Measurements from ENCODE around the gene AVEN.

Gene AVEN

DNA sequence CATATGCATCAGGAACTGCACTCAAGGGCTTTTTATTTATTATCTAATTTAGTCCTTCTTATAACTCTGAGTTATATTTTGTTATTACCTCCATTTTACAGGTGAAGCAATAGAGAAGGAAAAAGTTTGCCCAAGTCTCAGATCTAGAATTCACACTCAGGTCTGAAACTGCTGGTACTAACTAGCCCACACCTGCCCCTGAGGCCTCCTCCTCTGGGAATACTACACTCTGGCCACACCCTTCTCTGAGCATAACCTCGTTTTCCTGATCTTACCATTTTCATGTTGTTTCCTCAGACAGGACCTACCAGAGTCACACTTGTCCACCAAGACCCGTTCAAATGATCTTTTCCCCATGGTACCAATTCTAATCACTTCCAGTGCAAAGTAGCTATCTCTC is 164.8 kb downstream of the AVEN start:
- H3K36me3 ChIP-seq (ENCODE audit: insufficient read depth, low read length) = no peaks in the 10 kb centered on the region
- H3K9me2 ChIP-seq (ENCODE audit: low read depth, low read length) = no peaks in the 10 kb centered on the region
- H3K4me1 ChIP-seq (ENCODE audit: insufficient read depth, low read length, severe bottlenecking) = no peaks in the 10 kb centered on the region
- H3K79me2 ChIP-seq (ENCODE audit: insufficient read depth, low read length) = no peaks in the 10 kb centered on the region
- no peaks in the 10 kb centered on the region for H3K27me3 ChIP-seq (ENCODE audit: insufficient read depth, low read length)
- TF ChIP-seq EZH2 (IDR thresholded peaks at IDR 0.05; ENCODE audit: borderline replicate concordance, low read length) = no peak
- TF ChIP-seq, protein P1, sequence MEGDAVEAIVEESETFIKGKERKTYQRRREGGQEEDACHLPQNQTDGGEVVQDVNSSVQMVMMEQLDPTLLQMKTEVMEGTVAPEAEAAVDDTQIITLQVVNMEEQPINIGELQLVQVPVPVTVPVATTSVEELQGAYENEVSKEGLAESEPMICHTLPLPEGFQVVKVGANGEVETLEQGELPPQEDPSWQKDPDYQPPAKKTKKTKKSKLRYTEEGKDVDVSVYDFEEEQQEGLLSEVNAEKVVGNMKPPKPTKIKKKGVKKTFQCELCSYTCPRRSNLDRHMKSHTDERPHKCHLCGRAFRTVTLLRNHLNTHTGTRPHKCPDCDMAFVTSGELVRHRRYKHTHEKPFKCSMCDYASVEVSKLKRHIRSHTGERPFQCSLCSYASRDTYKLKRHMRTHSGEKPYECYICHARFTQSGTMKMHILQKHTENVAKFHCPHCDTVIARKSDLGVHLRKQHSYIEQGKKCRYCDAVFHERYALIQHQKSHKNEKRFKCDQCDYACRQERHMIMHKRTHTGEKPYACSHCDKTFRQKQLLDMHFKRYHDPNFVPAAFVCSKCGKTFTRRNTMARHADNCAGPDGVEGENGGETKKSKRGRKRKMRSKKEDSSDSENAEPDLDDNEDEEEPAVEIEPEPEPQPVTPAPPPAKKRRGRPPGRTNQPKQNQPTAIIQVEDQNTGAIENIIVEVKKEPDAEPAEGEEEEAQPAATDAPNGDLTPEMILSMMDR (IDR thresholded peaks at IDR 0.05; ENCODE audit: low read length) = no peak
- H3K9me3 ChIP-seq (ENCODE audit: low read length) = no peaks in the 10 kb centered on the region
- H3K4me3 ChIP-seq (ENCODE audit: low read depth, low read length, poor library complexity, severe bottlenecking) = no peak overlapping the region
- H2AFZ ChIP-seq (ENCODE audit: low read length) = no peak overlapping the region
- H3F3A ChIP-seq (ENCODE audit: insufficient read depth, low read length) = no peaks in the 10 kb centered on the region
- no peak overlapping the region for H3K9ac ChIP-seq (ENCODE audit: low read length)
- H3K27ac ChIP-seq (ENCODE audit: low read depth, low read length, poor library complexity, severe bottlenecking) = no peak overlapping the region
- no peaks in the 10 kb centered on the region for H4K20me1 ChIP-seq (ENCODE audit: insufficient read depth, low read length)
- H3K4me2 ChIP-seq (ENCODE audit: low read length) = no peak overlapping the region

DNA sequence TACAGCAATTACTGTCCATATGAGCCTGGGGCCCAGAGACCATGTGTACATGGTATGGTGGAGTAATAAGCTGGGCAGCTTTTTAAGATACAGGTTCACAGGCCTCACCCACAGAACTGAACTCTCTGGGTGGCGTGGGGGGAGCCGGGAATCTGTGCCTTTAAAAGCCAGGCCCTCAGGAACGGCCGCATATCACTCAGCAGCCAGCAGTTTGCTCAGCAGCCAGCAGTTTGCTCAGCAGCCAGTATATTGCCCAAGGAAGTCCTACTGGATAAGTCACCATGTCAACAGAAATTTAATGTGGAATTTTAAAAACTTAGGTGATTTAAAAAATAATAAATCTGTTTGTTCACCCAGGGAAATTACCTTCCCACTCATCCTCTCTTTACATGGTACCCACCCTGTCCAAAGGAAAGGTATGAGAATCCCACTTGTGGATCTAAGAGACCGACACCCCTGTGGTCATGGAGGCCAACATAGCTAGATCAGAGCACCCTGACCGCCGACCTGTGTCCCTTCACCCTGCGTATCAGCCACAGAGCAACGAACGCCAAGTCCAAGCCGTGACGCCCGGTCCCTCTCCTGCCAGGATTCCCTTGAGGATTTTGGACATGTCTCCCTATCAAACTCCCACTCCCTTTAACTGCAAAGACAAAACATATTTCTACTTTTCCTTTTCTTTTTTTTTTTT is 166.4 kb downstream of the AVEN start:
- TF ChIP-seq, protein P1 (IDR thresholded peaks at IDR 0.05; ENCODE audit: low read length) = no peak
- TF ChIP-seq EZH2 (IDR thresholded peaks at IDR 0.05; ENCODE audit: borderline replicate concordance, low read length) = no peak
- Histone ChIP-seq H3K27me3 (ENCODE audit: insufficient read depth, low read length) (no peaks in the 10 kb centered on the region), H3K9ac (ENCODE audit: low read length) (no peak overlapping the region), H4K20me1 (ENCODE audit: insufficient read depth, low read length) (no peaks in the 10 kb centered on the region), H3K4me2 (ENCODE audit: low read length) (no peak overlapping the region), H3F3A (ENCODE audit: insufficient read depth, low read length) (no peaks in the 10 kb centered on the region), H3K36me3 (ENCODE audit: insufficient read depth, low read length) (no peaks in the 10 kb centered on the region), H2AFZ (ENCODE audit: low read length) (no peak overlapping the region), H3K9me2 (ENCODE audit: low read depth, low read length) (no peaks in the 10 kb centered on the region), H3K4me1 (ENCODE audit: insufficient read depth, low read length, severe bottlenecking) (no peaks in the 10 kb centered on the region), H3K4me3 (ENCODE audit: low read depth, low read length, poor library complexity, severe bottlenecking) (no peak overlapping the region), H3K27ac (ENCODE audit: low read depth, low read length, poor library complexity, severe bottlenecking) (no peak overlapping the region), H3K79me2 (ENCODE audit: insufficient read depth, low read length) (no peaks in the 10 kb centered on the region), H3K9me3 (ENCODE audit: low read length) (no peaks in the 10 kb centered on the region)

DNA sequence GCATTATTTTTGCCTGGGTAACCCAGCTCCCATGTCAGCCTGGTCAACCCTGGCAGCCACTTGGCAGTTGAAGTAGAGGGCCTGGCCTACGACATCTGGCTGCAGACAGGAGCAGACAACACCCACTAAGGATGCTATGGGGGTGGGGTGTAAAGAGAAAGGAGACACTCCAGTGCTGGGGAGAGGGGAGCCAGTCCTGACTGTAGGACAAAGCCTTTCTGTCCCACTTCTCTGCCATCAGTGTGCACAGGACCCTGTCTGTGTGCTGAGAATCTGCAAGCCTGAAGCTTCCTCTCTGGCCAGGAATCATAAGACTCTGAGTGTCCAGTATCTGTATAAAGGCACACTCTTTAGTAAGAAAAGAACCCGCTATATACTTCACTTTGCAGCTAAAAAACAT is 167.0 kb downstream of the AVEN start:
- Histone ChIP-seq H3K27me3 (ENCODE audit: insufficient read depth, low read length) (no peaks in the 10 kb centered on the region), H4K20me1 (ENCODE audit: insufficient read depth, low read length) (no peaks in the 10 kb centered on the region), H3K36me3 (ENCODE audit: insufficient read depth, low read length) (no peaks in the 10 kb centered on the region), H3K4me1 (ENCODE audit: insufficient read depth, low read length, severe bottlenecking) (no peaks in the 10 kb centered on the region), H3F3A (ENCODE audit: insufficient read depth, low read length) (no peaks in the 10 kb centered on the region), H3K27ac (ENCODE audit: low read depth, low read length, poor library complexity, severe bottlenecking) (no peak overlapping the region), H2AFZ (ENCODE audit: low read length) (no peak overlapping the region), H3K9me3 (ENCODE audit: low read length) (no peaks in the 10 kb centered on the region), H3K4me3 (ENCODE audit: low read depth, low read length, poor library complexity, severe bottlenecking) (no peak overlapping the region), H3K9ac (ENCODE audit: low read length) (no peak overlapping the region), H3K4me2 (ENCODE audit: low read length) (no peak overlapping the region), H3K9me2 (ENCODE audit: low read depth, low read length) (no peaks in the 10 kb centered on the region), H3K79me2 (ENCODE audit: insufficient read depth, low read length) (no peaks in the 10 kb centered on the region)
- no peak for TF ChIP-seq EZH2 (IDR thresholded peaks at IDR 0.05; ENCODE audit: borderline replicate concordance, low read length)
- TF ChIP-seq, protein P1 (IDR thresholded peaks at IDR 0.05; ENCODE audit: low read length) = no peak

All from OCI-LY1 (cell line).